Cardiac fibroblast (primary cell): ENCODE data around the gene ULK4.

Experiments
- DNase-seq, 2 donors: peaks; one replicate each; pipeline versions ENCODE4 v3.0.0 to v3.0.0-alpha.2; 2010; ENCODE audit warnings: low read depth in 2 of 2
- H3K4me3 ChIP-seq, 2 donors: replicated peaks in 1 of 2; 1 replicate in 1 of 2; 2 replicates in 1 of 2; pipeline ENCODE4 v1.5.1; 2011; ENCODE audit warnings: low read depth in 2 of 2, low read length in 2 of 2, mild to moderate bottlenecking in 2 of 2, moderate library complexity in 1 of 2
- TF ChIP-seq, protein P1 (sequence below): IDR thresholded peaks from one replicate; pipeline ENCODE4 v1.5.1; 2011; ENCODE audit warnings: low read depth, mild to moderate bottlenecking, low read length, inconsistent platforms

ULK4 gene

DNA sequence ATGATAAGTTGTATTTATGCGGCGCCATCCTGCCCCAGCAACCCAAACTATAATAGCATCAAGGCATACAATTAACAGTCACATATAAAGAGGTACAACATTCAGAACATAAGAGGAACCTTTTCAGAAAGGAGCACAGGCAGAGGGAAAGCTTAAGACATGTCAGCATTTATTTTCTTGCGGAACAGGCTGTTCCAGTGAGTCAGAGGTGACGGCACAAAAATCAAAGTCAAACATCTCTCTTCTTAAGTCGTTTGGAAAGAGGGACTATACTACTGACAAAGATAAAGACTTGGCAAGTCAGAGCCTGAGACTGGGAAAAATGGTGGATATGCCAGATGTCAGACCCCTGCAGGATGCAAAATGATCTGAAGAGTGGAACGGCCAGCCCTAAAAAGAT is 634.2 kb downstream of the ULK4 start:
- DNase-seq, result peak; percentile 66 to 84
- H3K4me3 ChIP-seq, result no peak overlapping the region
- TF ChIP-seq, protein P1, sequence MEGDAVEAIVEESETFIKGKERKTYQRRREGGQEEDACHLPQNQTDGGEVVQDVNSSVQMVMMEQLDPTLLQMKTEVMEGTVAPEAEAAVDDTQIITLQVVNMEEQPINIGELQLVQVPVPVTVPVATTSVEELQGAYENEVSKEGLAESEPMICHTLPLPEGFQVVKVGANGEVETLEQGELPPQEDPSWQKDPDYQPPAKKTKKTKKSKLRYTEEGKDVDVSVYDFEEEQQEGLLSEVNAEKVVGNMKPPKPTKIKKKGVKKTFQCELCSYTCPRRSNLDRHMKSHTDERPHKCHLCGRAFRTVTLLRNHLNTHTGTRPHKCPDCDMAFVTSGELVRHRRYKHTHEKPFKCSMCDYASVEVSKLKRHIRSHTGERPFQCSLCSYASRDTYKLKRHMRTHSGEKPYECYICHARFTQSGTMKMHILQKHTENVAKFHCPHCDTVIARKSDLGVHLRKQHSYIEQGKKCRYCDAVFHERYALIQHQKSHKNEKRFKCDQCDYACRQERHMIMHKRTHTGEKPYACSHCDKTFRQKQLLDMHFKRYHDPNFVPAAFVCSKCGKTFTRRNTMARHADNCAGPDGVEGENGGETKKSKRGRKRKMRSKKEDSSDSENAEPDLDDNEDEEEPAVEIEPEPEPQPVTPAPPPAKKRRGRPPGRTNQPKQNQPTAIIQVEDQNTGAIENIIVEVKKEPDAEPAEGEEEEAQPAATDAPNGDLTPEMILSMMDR, result no peak

DNA sequence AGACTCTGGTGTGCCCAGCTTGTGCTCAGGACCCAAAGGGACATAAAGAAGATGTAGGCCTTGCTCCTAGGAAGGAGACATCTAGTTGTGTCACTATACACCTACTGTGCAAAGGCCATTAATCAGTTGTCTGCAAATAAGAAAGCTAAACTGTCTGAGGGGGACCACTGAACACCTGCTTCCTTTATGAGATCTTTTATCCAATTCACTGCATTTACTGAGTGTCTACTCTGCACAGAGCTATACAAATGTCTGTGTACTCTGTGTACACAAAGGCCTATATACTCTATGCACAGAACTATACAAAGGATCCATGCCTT is 637.8 kb downstream of the ULK4 start:
- TF ChIP-seq, protein P1, result no peak
- no peak overlapping the region for H3K4me3 ChIP-seq
- DNase-seq, result no peak

DNA sequence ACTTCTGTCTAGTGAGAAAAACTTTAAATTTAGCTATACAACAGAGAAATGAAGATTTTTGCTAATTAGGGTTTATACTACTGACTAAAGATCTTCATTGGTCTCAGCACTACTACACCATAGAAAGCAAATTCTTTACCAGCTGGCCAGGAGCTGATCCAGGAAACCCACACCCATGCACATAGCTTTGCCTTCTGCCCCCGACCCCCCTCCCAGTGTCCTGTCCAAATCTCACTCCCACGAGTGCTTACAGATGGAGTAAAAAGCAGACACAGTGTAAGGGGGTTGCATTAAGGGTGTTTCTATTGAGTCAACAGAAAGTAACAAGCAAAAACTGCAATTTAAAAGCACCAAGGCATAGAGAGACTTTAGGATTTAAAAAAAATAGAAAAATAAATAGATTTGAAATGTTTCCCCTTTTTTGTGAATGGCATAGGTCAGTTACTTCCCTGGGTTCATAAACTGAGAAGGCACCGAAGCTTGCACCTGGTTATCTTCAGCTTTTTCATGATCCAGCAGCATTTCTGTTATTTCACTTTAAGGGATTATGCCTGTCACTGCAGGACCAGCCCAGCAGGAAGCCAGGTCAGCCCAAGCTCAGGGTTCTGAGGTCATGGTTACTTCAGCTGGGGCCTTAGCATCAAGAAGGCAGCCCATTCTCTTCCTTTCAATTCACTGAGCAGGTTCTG is 638.3 kb downstream of the ULK4 start:
- TF ChIP-seq, protein P1, result no peak
- no peak overlapping the region for H3K4me3 ChIP-seq
- DNase-seq, result peak in 1 of 2 donors; percentile 34

DNA sequence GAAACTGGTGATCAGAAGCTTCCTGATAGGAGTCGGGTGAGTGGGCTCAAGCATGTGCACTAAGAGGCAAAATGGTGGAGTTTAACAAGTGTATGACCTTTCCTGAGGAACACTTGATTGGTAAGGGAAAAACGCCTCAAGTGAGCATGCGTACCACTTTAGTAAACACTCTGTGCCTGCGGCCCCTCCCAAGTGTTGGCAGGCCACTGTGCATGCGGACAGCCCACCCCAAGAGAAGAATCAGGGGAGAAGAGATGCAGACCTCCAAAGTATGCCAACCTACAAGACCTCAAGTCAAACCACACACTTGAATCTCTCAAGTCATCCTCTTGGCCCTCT is 640.3 kb downstream of the ULK4 start:
- H3K4me3 ChIP-seq, result no peak overlapping the region
- TF ChIP-seq, protein P1, result no peak
- no peak for DNase-seq

DNA sequence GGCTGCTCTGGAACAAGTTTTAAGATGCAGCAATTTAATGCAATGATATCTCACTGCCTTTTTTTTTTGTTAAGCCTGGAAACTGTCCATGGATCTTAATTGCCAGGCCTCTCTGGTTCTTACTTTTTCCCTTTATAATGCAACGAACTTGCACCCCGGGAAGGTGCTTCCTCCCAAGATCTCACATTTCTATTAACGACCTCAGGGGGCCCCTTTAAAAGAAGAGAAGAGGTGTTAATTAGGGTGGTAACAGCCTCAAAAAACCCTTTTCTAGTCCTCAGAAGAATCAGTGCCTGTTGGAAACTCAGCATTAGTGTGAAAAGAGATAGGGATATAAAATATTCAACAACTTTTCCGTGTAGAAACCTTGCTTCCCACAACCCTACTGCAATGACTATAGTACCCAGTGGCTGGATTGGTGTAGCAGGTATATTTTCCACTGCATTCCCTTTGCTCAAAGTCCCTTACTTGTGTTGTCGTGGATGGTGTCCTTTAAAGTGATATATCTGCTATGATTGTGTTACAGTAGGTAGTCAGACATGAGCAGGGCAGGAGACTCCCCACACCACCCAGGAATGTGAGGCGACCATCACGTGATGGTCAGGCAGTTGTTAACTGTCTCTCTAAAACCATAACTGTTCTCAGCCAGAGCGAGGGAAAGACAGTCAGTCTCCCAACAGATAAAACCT is 640.8 kb downstream of the ULK4 start:
- no peak for DNase-seq
- TF ChIP-seq, protein P1, result no peak
- no peak overlapping the region for H3K4me3 ChIP-seq

DNA sequence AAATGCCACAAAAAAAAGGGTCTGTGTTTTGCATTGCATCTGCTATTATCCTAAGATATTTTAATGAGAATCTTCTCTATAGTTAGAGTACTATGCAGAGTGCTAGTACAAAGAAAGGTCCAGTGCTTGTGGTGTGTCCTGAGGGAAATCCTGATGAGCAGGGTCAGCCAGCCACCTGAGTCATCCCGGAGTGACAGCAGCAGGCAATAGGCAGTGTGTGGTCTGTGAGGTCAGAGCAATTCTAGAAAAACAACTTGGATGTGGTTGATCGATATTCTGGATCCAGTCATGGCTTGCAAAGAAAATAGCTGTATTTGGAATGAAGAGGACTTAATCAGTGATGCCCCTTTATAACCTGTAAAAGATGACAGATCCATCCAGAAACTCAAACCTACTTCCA is 643.4 kb downstream of the ULK4 start:
- DNase-seq, result no peak
- TF ChIP-seq, protein P1, result no peak
- H3K4me3 ChIP-seq, result no peak overlapping the region
